Femur (tissue), 1 donor: ENCODE measurements around the gene PODN.

Source experiments
- DNase-seq: peaks from one replicate; pipeline ENCODE4 v3.0.0-alpha.2; 2017

The PODN gene

DNA sequence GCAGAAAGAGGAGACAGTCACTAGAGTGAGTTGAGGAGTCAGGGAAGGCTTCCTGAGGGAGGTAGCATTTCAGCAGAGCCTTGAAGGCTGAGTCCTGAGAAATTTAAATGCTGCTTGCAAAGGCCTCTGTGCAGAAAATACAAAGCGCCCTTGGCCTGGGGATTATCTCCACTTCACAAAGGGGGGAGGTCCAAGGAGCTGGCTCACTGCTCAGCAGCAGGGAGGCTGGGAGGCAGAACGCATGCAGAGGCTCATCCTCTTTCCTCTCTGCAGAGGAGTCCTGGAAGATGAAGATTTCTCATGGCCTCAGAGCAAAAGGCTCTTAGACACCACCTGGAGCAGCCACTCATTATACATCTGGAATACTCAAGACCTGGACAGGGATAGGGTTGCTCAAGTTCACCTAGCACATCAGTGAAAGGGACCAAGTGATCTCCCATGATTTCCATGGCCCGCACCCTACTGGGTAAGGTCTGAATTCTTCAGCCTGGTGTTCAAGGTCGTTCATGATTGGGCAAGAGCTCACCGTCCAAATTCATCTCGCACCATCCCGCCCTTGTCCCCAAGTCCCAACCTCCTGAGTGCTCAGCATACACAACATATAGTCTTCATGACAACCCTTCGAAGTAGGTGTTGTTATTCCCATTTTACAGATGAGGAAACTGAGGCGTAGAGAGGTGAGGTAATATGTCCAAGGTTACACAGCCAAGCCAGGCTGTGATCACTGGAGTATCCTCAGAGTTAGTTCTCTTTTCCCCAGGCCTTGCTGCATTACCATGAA lies 71.4 kb downstream of the PODN start:
- no peak for DNase-seq

- no peak for DNase-seq
These were observed 72.1 kb downstream of the PODN start for GRCh38 chr1:53134042-53134485.
